SK-N-SH treated with all-trans-retinoic acid at 6 μM for 48 hours (cell line): ENCODE measurements around the gene ABR.

Experiments
- CSDC2 ChIP-seq: fragments of 250-450 bp; sonication (Bioruptor Pico); IDR thresholded peaks from 2 replicates; pipeline ENCODE4 v1.5.0; 2020; ENCODE audit warnings: mild to moderate bottlenecking, moderate library complexity
- ISL1 ChIP-seq: fragments of 250-450 bp; sonication (Bioruptor Pico); IDR thresholded peaks from 2 replicates; pipeline ENCODE4 v2.1.2; 2022; ENCODE audit warnings: mild to moderate bottlenecking, moderate library complexity
- ZNF70 ChIP-seq: fragments of 450-650 bp; formaldehyde crosslinking; IDR thresholded peaks from 2 replicates; pipeline ENCODE4 v1.5.0; 2020; ENCODE audit warnings: mild to moderate bottlenecking, moderate library complexity

- no peak for TF ChIP-seq ISL1 (CRISPR knock-in tag)
- no peak for TF ChIP-seq CSDC2 (CRISPR knock-in tag)
- TF ChIP-seq ZNF70 (CRISPR knock-in tag), result no peak
These were observed 141.2 kb downstream of the ABR start for GRCh38 chr17:1038459-1039122.
